Measurements from ENCODE around the gene TICRR.
A peak's percentile ranks its signal among the peaks of the same experiment; 100 is the strongest.

The TICRR gene

DNA sequence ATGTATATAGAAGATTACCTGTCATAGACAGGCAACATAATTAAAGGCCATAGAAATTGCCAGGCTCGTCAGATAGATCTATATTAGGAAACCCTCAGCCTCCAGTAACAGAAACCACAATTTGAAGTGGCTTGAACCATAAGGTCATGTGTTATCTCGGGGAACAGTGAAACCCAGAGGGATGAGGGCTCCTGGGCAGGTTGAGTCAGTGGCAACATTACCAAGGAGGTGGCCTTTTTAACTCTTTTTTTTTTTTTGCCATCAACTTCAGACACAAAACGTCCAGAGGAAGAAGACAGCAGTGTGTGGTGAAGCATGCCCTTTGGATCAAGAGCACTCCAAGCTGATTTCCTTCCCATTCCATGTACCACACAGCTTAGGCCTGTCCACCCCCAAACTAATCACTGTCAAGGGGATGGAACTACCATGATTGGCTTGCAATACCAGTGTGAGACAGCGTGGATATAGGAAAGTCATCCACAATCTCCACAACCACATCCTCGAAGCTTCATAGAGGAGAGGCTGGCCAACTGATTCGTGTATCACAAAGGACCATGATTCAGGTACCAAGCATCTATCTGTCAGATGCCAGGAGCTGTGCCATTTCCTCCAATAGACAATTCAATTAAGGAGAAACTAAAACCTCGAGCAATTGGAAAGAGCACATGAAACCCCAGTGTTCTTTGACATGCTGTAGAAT, 81.0 kb downstream of the TICRR start:
- no peak overlapping the region for H3K4me3 ChIP-seq (ENCODE audit: low read depth, low read length)
- DNase-seq (ENCODE audit: low read depth, low spot score) = no peak
- in situ Hi-C loops (cut with HindIII; ENCODE audit: low sequenced_read_pairs) = no loop called here

GRCh38 chr15:89657686-89658200, 82.5 kb downstream of the TICRR start:
- in situ Hi-C loops (cut with HindIII; ENCODE audit: low sequenced_read_pairs) = no loop called here
- no peak overlapping the region for H3K4me3 ChIP-seq (ENCODE audit: low read depth, low read length)
- no peak for TF ChIP-seq CTCF (IDR thresholded peaks at IDR 0.05; ENCODE audit: low read depth, low read length)
- DNase-seq (ENCODE audit: low read depth, low spot score) = no peak

More for the DNA sequence above, 81.0 kb downstream of the TICRR start:
- TF ChIP-seq CTCF (IDR thresholded peaks at IDR 0.05; ENCODE audit: low read depth, low read length) = no peak

GRCh38 chr15:89659295-89659694, 84.0 kb downstream of the TICRR start:
- TF ChIP-seq CTCF (IDR thresholded peaks at IDR 0.05; ENCODE audit: low read depth, low read length) = no peak
- in situ Hi-C loops (cut with HindIII; ENCODE audit: low sequenced_read_pairs) = no loop called here
- no peak overlapping the region for H3K4me3 ChIP-seq (ENCODE audit: low read depth, low read length)
- no peak for DNase-seq (ENCODE audit: low read depth, low spot score)

DNA sequence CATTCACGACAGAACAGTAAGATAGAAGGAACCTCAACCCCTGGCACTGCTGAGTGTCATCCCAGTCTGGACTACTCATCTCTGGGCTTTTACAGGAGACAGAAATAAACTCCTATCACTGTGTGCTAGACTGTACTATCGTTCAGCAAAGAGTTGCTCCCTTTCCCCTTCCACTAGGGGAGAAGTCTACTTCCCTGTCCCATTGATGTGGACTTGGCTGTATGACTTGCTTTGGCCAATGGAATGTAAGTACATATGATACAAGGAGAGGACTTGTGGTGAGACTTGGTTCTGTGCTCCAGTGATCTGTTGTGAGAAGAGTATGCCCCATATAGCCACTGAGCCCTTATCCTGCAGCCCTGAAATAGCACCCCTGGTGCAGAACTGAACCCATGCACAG, 85.3 kb downstream of the TICRR start:
- no peak overlapping the region for H3K4me3 ChIP-seq (ENCODE audit: low read depth, low read length)
- DNase-seq (ENCODE audit: low read depth, low spot score) = no peak
- no peak for TF ChIP-seq CTCF (IDR thresholded peaks at IDR 0.05; ENCODE audit: low read depth, low read length)
- in situ Hi-C loops (cut with HindIII; ENCODE audit: low sequenced_read_pairs) = no loop called here

DNA sequence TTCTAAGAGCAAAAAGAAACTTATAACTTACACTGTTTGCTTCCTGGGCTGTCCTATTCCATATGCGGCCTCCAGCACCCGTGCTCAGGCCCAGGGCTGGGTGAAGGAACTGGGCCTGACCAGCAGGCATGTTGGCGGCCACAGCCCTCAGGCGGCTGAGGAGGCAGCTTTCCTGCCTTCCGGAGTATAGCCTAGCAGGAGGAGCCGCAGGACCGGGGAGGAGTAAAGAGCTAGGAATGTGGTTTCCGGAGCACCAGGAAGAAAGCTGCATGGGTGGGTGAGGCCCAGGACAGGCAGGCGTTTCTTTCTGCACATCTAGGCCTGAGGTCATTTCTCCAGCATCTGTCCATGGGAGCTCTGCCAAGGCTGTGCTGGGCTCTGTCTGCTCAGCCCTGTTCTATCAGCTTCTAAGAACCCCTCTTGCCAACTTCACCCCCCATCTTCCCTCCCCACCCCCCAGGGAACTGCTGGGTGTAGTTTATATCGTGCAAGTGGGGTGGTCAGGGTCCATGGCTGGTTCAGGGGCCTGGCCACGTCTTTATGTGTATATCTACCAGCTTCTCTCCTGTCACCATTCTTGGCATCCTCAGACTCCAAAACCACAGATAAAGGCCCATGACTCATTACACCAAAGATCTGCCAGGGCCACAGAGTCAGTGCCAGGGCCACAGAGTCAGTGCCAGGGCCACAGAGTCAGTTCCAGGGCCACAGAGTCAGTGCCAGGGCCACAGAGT, 87.8 kb downstream of the TICRR start:
- DNase-seq (ENCODE audit: low read depth, low spot score) = peak; percentile 90
- H3K4me3 ChIP-seq (ENCODE audit: low read depth, low read length) = no peak overlapping the region
- no peak for TF ChIP-seq CTCF (IDR thresholded peaks at IDR 0.05; ENCODE audit: low read depth, low read length)
- in situ Hi-C loops (cut with HindIII; ENCODE audit: low sequenced_read_pairs) = no loop called here

- TF ChIP-seq CTCF (IDR thresholded peaks at IDR 0.05; ENCODE audit: low read depth, low read length) = no peak
- peak; percentile 15 for DNase-seq (ENCODE audit: low read depth, low spot score)
- no peak overlapping the region for H3K4me3 ChIP-seq (ENCODE audit: low read depth, low read length)
- in situ Hi-C loops (cut with HindIII; ENCODE audit: low sequenced_read_pairs) = no loop called here
Measured at GRCh38 chr15:89664441-89665350, 89.4 kb downstream of the TICRR start.

All from astrocyte of the spinal cord (primary cell).